ENCODE measurements around the gene MYOCD.

DNA sequence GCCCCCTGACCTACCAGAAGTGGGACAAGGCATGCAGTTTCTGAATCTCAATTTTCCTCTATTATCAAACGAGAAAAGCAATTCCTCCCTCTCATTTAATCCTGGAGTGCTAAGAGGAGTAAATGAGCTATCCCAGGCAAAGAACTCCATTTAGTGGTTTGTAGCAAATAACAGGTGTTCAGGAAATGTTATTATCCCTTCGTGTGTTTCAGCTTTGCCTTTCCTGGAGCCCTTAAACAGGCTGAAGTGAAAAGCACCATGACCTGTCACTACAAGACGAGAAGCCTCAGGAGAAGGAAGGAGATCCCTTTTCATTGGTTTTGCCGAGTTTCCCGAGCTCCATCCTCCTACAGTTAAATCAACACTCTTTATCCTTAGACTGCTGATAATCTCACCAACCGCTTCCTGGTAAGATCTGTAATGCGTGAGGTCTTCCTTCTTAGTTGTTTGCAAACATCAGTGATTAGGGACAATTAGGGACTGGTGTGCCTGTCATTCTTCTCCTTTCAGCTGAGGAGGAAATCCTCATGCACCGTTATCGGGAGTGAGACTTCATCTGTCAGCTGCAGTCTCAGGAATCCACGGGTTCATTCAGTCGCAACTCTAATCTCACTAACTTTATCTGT, 30.8 kb upstream of the MYOCD start:
- TF ChIP-seq, protein P1, sequence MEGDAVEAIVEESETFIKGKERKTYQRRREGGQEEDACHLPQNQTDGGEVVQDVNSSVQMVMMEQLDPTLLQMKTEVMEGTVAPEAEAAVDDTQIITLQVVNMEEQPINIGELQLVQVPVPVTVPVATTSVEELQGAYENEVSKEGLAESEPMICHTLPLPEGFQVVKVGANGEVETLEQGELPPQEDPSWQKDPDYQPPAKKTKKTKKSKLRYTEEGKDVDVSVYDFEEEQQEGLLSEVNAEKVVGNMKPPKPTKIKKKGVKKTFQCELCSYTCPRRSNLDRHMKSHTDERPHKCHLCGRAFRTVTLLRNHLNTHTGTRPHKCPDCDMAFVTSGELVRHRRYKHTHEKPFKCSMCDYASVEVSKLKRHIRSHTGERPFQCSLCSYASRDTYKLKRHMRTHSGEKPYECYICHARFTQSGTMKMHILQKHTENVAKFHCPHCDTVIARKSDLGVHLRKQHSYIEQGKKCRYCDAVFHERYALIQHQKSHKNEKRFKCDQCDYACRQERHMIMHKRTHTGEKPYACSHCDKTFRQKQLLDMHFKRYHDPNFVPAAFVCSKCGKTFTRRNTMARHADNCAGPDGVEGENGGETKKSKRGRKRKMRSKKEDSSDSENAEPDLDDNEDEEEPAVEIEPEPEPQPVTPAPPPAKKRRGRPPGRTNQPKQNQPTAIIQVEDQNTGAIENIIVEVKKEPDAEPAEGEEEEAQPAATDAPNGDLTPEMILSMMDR (IDR thresholded peaks at IDR 0.05; ENCODE audit: low read length), result no peak
- TF ChIP-seq EZH2 (IDR thresholded peaks at IDR 0.05; ENCODE audit: borderline replicate concordance, low read length), result no peak

Data from OCI-LY1 (cell line).